A549 treated with RU486 at 1 μM for 4 hours (cell line): ENCODE measurements around the gene NCOA7. TPM values are rescaled to one million over a fixed set of nuclear protein-coding genes. Genes with fewer than 3 reads are reported as not detected.

Experiments
- total RNA-seq: library from RNA; stranded (reverse); fragments of 200-300 nt; extraction: Qiagen RNA extraction; gene quantifications from 5 replicates; pipeline ENCODE4 v1.2.3, GENCODE V29; 2022; ENCODE audit warnings: low read depth

NCOA7 gene
- 19.8 to 33.2 TPM (median 31.2 TPM) in 5 replicates for total RNA-seq

DNA sequence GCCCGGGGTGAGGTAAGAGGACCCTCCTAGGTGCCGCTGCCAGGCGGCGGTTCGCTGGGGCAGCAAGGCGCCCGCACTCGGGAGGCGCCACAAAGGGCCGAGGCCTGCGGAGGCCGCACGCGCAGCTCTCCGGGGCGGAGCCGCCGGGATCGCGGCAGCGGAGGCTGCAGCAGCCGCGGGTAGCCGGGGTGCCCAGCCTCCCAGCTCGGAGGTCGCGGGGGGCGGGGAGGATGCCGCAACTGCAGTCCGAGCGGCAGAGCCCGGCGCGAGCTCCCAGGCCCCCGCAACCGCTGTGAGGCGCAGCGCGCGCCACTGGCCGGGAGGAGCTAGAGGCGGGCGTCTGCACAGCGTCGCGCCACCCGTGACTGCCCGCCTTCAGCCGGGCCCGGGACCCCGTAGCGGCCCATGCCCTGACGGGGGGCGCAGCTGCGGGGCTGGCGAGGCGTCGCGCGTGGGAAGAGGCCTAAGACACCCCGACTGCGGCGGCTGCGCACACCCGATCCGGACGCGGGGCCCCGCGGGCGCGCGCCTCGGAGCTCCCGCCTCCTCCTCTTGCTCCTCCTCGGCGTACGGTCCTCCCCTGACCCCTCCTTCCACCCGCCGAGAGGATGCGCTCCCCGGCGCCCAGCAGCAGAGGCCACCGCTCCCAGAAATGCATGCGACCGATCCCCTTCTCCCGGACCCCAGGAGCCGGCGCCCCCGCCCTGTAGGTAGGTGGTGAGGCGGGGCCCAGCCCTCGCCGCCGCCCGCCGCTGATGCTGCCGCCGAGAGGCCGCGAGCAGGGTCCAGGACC lies at the start of gene NCOA7:
Gene NCOA7, plus strand, starts transcription at position 603 of the 793 bp plus-strand sequence. CDS start 24,395 bp downstream, outside the sequence.

DNA sequence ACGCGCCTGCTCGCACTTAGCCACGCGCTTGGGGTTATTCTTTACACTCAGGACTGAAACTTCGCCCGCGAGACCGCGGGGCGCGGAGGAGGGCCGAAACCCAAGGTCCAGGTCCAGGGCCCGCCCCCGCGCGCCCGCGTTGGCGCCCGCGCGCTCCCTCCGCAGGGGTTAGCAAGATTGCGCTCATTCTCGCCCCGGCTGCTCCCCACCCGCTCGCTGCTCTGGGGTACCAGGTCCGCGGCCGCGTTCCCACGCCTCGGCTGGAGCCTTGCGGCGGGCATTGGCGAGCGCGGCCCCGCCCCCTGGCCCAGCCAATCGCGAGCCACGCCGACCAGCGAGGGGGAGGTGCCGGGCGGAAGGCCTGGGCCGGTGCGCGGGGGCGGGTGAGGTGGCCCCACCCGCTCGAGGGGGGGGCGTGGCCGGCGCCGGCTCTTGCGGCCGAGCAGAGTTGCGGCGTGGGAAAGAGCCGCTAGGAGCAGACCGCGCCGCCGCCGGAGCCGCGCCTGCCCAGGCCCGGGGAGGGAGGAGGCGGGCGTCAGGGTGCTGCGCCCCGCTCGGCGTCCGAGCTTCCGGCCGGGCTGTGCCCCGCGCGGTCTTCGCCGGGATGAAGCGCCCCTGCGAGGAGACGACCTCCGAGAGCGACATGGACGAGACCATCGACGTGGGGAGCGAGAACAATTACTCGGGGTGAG lies 41.4 kb upstream of the NCOA7 start, which contains the start of gene HEY2:
Gene HEY2, plus strand, starts transcription at position 460 of the 692 bp plus-strand sequence. Its CDS starts 145 bp downstream, at position 605.

GRCh38 chr6:125956506-125957390 lies 166.0 kb downstream of the NCOA7 start, which contains the start of gene HINT3:
TSS of gene HINT3 (plus strand) at chr6:125956770. CDS start at chr6:125956978, 208 bp downstream.

Other genes with a start within 250 kb of the NCOA7 start
- 0.06 to 0.08 TPM in 2 of 5 replicates, not detected in the others for gene HEY2, start 41.3 kb upstream of the NCOA7 start, total RNA-seq
- gene HINT3, start 165.8 kb downstream of the NCOA7 start, total RNA-seq = 4.1 to 8.4 TPM (median 7.4 TPM) in 5 replicates
- 8.8 to 14.6 TPM (median 12.7 TPM) in 5 replicates for gene TRMT11, start 195.6 kb downstream of the NCOA7 start, total RNA-seq